ENCODE results near the gene CD3G. TPM values are rescaled to one million over a fixed set of nuclear protein-coding genes. Genes with fewer than 3 reads are reported as not detected.

Gene CD3G
- total RNA-seq, 1 experiment from 2014 or later = not detected

Other genes with a start within 250 kb of the CD3G start
- gene SCN4B, start 191.5 kb upstream of the CD3G start, total RNA-seq (2014; rRNA removed; shearing (Covaris generic)) = not detected in 2 replicates
- gene SCN2B, start 167.7 kb upstream of the CD3G start, total RNA-seq (2014; rRNA removed; shearing (Covaris generic)) = not detected in 2 replicates
- not detected in 2 replicates for gene JAML, start 119.3 kb upstream of the CD3G start, total RNA-seq (2014; rRNA removed; shearing (Covaris generic))
- gene MPZL3, start 92.0 kb upstream of the CD3G start, total RNA-seq (2014; rRNA removed; shearing (Covaris generic)) = not detected in 2 replicates
- gene MPZL2, start 80.0 kb upstream of the CD3G start, total RNA-seq (2014; rRNA removed; shearing (Covaris generic)) = not detected in 2 replicates
- not detected in 2 replicates for gene CD3E, start 39.6 kb upstream of the CD3G start, total RNA-seq (2014; rRNA removed; shearing (Covaris generic))
- gene CD3D, start 1.6 kb upstream of the CD3G start, total RNA-seq (2014; rRNA removed; shearing (Covaris generic)) = not detected in 2 replicates
- gene UBE4A, start 15.3 kb downstream of the CD3G start, total RNA-seq (2014; rRNA removed; shearing (Covaris generic)) = 20.6 and 29.7 TPM in 2 replicates
- 51.1 and 55.4 TPM in 2 replicates for gene ATP5MG, start 57.3 kb downstream of the CD3G start, total RNA-seq (2014; rRNA removed; shearing (Covaris generic))
- 12.8 and 13.4 TPM in 2 replicates for gene KMT2A, start 92.1 kb downstream of the CD3G start, total RNA-seq (2014; rRNA removed; shearing (Covaris generic))
- not detected in 2 replicates for gene TTC36, start 183.1 kb downstream of the CD3G start, total RNA-seq (2014; rRNA removed; shearing (Covaris generic))
- 2.4 and 13.4 TPM in 2 replicates for gene TMEM25, start 186.8 kb downstream of the CD3G start, total RNA-seq (2014; rRNA removed; shearing (Covaris generic))
- gene IFT46, start 221.6 kb downstream of the CD3G start, total RNA-seq (2014; rRNA removed; shearing (Covaris generic)) = 8.2 and 38.5 TPM in 2 replicates
- gene ARCN1, start 228.1 kb downstream of the CD3G start, total RNA-seq (2014; rRNA removed; shearing (Covaris generic)) = 70.9 and 102 TPM in 2 replicates

All from SJSA1 (cell line).